Measurements from ENCODE around the gene CYP1A2. TPM values are rescaled to one million over a fixed set of nuclear protein-coding genes. Genes with fewer than 3 reads are reported as not detected.

Gene CYP1A2
- total RNA-seq, 1 donor from 2014 or later = not detected

DNA sequence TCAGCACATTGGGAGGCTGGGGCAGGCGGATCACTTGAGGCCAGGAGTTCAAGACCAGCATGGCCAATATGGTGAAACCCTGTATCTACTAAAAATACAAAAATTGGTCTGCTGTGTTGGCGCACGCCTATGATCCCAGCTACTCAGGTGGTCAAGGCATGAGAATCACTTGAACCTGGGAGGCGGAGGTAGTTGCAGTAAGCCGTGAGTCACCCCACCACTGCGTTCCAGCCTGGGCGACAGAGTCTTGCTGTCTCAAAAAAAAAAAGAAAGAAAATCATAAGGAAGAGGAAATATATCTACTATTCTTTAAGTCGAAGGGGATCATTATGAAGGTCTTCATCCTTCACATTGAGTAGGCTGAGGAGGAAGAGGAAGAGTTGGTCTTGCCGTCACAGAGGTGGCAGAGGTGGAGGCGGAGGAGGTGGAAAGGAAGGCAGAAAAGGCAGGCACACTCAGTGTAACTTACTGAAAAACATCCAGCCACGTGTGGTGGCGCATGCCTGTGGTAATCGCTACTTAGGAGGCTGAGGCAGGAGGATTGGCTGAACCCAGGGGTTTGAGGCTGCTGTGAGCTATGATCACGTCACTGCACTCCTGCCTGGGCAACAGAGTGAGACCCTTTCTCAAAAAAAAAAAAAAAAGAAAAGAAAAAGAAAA lies 47.5 kb downstream of the CYP1A2 start:
- DNase-seq (ENCODE audit: low spot score) = no peak
- intact Hi-C loops (cut with DNase I) = no loop called here

DNA sequence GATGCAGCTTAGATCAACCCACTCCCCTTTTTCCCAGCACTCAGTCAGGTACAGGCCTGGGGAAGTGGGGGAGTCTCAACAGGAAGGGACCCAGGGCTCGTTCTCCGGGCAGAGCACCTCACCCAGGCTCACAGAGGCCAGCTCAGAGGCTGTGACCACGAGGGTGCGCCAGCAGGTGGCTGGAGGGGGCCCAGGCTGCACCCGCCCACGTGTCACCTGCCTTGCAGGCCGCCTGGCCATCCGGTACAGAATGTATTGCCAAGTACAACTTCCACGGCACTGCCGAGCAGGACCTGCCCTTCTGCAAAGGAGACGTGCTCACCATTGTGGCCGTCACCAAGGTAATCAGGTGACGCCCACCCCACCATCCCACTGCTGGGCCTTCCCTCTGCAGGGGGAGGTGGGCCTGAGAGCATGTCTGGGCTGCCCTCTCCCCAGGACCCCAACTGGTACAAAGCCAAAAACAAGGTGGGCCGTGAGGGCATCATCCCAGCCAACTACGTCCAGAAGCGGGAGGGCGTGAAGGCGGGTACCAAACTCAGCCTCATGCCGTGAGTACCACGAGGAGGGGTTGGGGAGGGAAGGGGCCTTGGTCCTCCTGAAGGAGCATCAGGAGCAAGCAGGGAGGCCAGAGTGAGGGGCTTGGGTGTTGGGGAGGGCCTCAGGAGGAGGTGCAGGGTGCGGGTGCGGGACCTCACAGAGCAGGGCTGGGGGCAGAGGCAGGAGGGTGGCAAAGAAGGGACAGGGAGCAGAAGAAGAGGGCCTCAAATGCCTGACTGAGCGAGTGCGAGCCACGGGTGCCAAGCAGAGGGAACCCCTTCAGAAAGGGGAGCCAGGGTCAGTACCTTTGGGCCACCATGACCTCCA lies 50.0 kb downstream of the CYP1A2 start:
- intact Hi-C loops (cut with DNase I) = no loop called here
- no peak for DNase-seq (ENCODE audit: low spot score)

DNA sequence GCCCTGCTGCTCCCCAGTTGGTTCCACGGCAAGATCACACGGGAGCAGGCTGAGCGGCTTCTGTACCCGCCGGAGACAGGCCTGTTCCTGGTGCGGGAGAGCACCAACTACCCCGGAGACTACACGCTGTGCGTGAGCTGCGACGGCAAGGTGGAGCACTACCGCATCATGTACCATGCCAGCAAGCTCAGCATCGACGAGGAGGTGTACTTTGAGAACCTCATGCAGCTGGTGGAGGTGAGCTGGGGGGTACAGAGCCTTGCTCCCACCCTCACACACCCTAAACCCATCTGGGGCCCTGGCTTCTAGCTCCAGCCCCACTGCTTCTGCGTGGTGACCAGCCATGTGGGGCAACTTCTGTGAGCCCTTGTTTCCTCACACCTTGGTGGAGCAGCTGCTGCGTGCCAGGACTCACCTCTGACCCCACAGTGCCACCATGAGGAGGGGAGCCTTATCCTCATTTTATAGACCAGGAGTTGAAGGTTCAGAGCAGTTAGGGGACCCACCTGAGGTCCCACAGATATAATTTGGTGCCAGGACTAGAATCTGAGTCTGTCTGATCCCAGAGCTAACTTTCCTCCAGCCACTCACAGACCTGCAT lies 50.7 kb downstream of the CYP1A2 start:
- intact Hi-C loops (cut with DNase I) = no loop called here
- DNase-seq (ENCODE audit: low spot score) = no peak

DNA sequence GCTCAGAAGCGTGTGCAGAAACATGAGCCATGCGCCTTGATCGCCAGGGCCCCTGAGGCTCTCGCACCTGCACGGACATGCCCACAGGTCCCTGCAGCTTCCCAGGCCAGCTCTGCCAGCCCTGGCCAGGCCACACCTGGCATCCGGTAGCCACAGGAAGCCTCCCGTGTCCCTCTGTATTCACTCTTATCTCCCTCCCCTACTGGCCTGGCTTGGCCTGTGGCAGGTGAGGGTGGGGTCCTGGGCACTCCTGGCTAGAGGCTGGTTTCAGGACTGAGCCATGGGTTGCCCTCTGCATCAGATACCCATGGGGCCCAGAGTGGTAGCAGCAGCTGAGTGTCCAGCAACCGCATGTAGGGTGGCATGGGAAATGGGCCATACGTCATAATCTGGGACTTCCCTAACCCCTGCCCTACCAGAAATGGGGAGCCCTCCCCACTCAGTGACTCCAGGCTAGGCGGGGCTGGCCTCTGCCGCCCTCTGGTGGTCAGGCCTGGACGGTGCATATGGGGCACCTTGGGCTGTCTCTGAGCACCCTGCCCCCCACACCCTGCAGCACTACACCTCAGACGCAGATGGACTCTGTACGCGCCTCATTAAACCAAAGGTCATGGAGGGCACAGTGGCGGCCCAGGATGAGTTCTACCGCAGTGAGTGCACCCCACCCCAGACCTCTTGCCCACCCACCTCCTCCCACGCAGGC lies 51.4 kb downstream of the CYP1A2 start:
- DNase-seq (ENCODE audit: low spot score) = peak; percentile 93
- intact Hi-C loops (cut with DNase I) = loop anchor here (1.0 to 2.0 kb wide), 2 partner anchors 19 to 29 kb away; no protein-coding TSS in a partner anchor

DNA sequence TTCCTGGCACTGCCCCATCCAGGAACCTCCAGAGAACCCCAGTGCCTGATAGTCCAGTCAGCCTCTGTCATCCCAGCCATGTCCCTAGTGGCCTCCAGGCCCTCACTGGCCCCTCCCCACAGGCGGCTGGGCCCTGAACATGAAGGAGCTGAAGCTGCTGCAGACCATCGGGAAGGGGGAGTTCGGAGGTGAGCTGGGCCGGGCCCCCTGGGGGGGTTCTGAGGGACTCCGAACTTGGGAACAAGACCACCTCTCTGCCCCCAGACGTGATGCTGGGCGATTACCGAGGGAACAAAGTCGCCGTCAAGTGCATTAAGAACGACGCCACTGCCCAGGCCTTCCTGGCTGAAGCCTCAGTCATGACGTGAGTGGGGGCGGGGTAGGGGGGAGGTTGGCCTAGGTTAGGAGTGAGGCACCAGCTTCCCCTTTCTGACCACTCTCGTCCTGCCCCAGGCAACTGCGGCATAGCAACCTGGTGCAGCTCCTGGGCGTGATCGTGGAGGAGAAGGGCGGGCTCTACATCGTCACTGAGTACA lies 52.0 kb downstream of the CYP1A2 start:
- intact Hi-C loops (cut with DNase I) = loop anchor here (1.0 to 2.0 kb wide), 2 partner anchors 20 to 29 kb away; no protein-coding TSS in a partner anchor
- DNase-seq (ENCODE audit: low spot score) = no peak

DNA sequence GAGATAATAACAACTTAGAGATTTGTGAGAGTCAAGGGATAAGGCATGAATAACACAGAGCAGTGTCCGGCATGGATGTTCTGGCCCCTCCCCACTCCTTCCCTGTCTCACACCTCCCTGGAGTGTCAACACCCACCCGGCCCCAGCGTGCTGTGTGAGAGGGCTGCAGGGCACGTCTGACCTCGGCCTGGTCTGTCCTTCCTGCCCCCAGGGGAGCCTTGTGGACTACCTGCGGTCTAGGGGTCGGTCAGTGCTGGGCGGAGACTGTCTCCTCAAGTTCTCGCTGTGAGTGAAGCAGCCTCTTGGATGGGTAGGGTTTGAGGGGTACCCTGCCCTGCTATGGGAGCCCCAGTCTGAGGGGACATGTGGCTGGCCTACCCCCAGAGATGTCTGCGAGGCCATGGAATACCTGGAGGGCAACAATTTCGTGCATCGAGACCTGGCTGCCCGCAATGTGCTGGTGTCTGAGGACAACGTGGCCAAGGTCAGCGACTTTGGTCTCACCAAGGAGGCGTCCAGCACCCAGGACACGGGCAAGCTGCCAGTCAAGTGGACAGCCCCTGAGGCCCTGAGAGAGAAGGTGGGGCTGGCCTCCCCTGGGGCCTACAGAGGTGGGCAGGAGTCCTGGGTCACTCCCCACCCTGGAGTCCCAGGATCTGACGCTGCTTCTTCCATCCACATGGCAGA lies 52.8 kb downstream of the CYP1A2 start:
- no peak for DNase-seq (ENCODE audit: low spot score)
- intact Hi-C loops (cut with DNase I) = loop anchor here (2.0 kb wide), 1 partner anchor 21 kb away; no protein-coding TSS in a partner anchor

DNA sequence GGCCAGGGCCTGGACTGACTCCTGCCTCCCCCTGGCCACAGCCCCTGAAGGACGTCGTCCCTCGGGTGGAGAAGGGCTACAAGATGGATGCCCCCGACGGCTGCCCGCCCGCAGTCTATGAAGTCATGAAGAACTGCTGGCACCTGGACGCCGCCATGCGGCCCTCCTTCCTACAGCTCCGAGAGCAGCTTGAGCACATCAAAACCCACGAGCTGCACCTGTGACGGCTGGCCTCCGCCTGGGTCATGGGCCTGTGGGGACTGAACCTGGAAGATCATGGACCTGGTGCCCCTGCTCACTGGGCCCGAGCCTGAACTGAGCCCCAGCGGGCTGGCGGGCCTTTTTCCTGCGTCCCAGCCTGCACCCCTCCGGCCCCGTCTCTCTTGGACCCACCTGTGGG lies 53.6 kb downstream of the CYP1A2 start:
- intact Hi-C loops (cut with DNase I) = no loop called here
- DNase-seq (ENCODE audit: low spot score) = no peak

DNA sequence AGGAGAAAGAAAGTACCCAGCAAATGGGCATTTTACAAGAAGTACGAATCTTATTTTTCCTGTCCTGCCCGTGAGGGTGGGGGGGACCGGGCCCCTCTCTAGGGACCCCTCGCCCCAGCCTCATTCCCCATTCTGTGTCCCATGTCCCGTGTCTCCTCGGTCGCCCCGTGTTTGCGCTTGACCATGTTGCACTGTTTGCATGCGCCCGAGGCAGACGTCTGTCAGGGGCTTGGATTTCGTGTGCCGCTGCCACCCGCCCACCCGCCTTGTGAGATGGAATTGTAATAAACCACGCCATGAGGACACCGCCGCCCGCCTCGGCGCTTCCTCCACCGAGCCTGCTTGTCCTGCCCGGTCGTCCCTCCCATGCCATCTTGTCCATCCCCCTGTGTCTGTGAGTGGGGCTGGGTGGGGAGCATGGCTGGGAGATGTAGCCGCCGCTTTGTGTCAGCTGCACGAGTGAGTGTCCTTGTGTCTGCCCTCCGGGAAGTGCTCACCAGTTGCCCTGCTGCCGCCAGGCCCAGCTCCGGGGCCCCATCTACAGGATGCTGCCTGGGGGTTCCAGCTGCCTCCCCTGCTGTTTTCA lies 54.3 kb downstream of the CYP1A2 start:
- intact Hi-C loops (cut with DNase I) = no loop called here
- DNase-seq (ENCODE audit: low spot score) = no peak

DNA sequence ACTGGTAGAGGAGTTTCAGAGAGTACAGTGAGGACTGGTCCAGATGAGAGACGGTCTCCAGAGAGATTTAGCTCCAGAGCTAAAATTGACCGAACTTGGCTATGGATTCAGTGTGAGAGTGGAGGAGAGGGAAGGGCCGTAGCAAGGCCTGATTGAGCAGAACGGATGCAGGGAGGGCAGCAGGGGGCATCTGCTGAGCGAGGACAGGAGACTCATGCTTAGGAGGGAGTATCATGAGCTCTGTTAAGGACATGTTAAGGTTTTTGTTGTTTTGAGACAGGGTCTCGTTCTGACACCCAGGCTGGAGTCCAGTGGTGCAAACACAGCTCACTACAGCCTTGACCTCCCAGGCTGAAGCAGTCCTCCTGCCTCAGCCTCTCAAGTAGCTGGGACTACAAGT lies 56.3 kb downstream of the CYP1A2 start:
- intact Hi-C loops (cut with DNase I) = no loop called here
- DNase-seq (ENCODE audit: low spot score) = no peak

Small RNA genes within 50 kb of the gene (microRNA-seq; reads per million reads assigned to microRNA genes)
- not detected for gene MIR4513

Other genes with a start within 250 kb of the CYP1A2 start
- gene ARID3B, start 207.6 kb upstream of the CYP1A2 start, total RNA-seq = 2.7 TPM
- 53.1 TPM for gene CLK3, start 133.0 kb upstream of the CYP1A2 start, total RNA-seq
- gene EDC3, start 52.8 kb upstream of the CYP1A2 start, total RNA-seq = 17.8 TPM
- 0.30 TPM for gene CYP1A1, start 23.3 kb upstream of the CYP1A2 start, total RNA-seq
- 29.5 TPM for gene CSK, start 33.2 kb downstream of the CYP1A2 start, total RNA-seq
- gene LMAN1L, start 64.0 kb downstream of the CYP1A2 start, total RNA-seq = 7.9 TPM
- 0.67 TPM for gene CPLX3, start 77.8 kb downstream of the CYP1A2 start, total RNA-seq
- 25.6 TPM for gene ULK3, start 94.3 kb downstream of the CYP1A2 start, total RNA-seq
- 33.3 TPM for gene SCAMP2, start 124.5 kb downstream of the CYP1A2 start, total RNA-seq
- 44.5 TPM for gene MPI, start 141.2 kb downstream of the CYP1A2 start, total RNA-seq
- gene FAM219B, start 158.0 kb downstream of the CYP1A2 start, total RNA-seq = 62.5 TPM
- gene COX5A, start 189.2 kb downstream of the CYP1A2 start, total RNA-seq = 804 TPM
- gene RPP25, start 207.9 kb downstream of the CYP1A2 start, total RNA-seq = 1.8 TPM
- gene SCAMP5, start 246.7 kb downstream of the CYP1A2 start, total RNA-seq = 3.6 TPM

Data from cardiac septum (tissue), 1 donor.